GM19238 (cell line): ENCODE measurements around the gene TEN1.

Experiments used
- DNase-seq: peaks from one replicate; pipeline ENCODE4 v3.0.0; 2011; ENCODE audit warnings: low spot score; ENCODE audit not compliant: insufficient read length

TEN1 gene

GRCh38 chr17:76005263-76006149, 26.5 kb downstream of the TEN1 start:
- DNase-seq, result peak; percentile 87

GRCh38 chr17:76007131-76007849, 28.2 kb downstream of the TEN1 start:
- peak; percentile 0 for DNase-seq

GRCh38 chr17:76007850-76008165, 28.8 kb downstream of the TEN1 start:
- no peak for DNase-seq

GRCh38 chr17:76008208-76008607, 29.2 kb downstream of the TEN1 start:
- DNase-seq, result no peak

GRCh38 chr17:76008630-76009425, 29.8 kb downstream of the TEN1 start:
- DNase-seq, result no peak

- DNase-seq, result no peak
These were observed 30.4 kb downstream of the TEN1 start for GRCh38 chr17:76009447-76009846.

GRCh38 chr17:76009969-76010661, 31.1 kb downstream of the TEN1 start:
- no peak for DNase-seq

- DNase-seq, result no peak
These were observed 32.9 kb downstream of the TEN1 start for GRCh38 chr17:76011951-76012350.

- DNase-seq, result no peak
These were observed 34.4 kb downstream of the TEN1 start for GRCh38 chr17:76013377-76013932.

- DNase-seq, result peak; percentile 97
These were observed 35.3 kb downstream of the TEN1 start for GRCh38 chr17:76014100-76014924.

GRCh38 chr17:76014925-76015261, 35.9 kb downstream of the TEN1 start:
- no peak for DNase-seq

- DNase-seq, result no peak
These were observed 38.7 kb downstream of the TEN1 start for GRCh38 chr17:76017481-76018339.

GRCh38 chr17:76018340-76018680, 39.3 kb downstream of the TEN1 start:
- no peak for DNase-seq

GRCh38 chr17:76018801-76019200, 39.8 kb downstream of the TEN1 start:
- no peak for DNase-seq

- no peak for DNase-seq
These were observed 40.9 kb downstream of the TEN1 start for GRCh38 chr17:76019833-76020467.

GRCh38 chr17:76022285-76022684, 43.2 kb downstream of the TEN1 start:
- no peak for DNase-seq

GRCh38 chr17:76022973-76023899, 44.2 kb downstream of the TEN1 start:
- DNase-seq, result no peak

- no peak for DNase-seq
These were observed 44.8 kb downstream of the TEN1 start for GRCh38 chr17:76023900-76024237.
